Astrocyte (in vitro differentiated cells and primary cell): ENCODE data around the gene C21orf58. TPM values are rescaled to one million over a fixed set of nuclear protein-coding genes. Genes with fewer than 3 reads are reported as not detected.
A peak's percentile ranks its signal among the peaks of the same experiment; 100 is the strongest.

ENCODE experiments used
- DNase-seq: peaks from one replicate; pipeline ENCODE4 v3.0.0-alpha.2; 2010; ENCODE audit warnings: low read depth
- FAIRE-seq: peaks from 2 replicates; lab custom pipeline; 2011; peaks lifted over from hg19 to GRCh38; lab: Jason Lieb, UNC
- H2AFZ ChIP-seq: 2 replicates; pipeline ENCODE4 v1.6.0; 2012; ENCODE audit warnings: low read depth, low read length, inconsistent platforms
- H3K27ac ChIP-seq: 2 replicates; pipeline ENCODE4 v1.5.1; 2011; ENCODE audit warnings: low read depth, low read length, inconsistent platforms
- H3K27me3 ChIP-seq: 2 replicates; pipeline ENCODE4 v1.6.0; 2011; ENCODE audit warnings: low read length, inconsistent platforms; ENCODE audit not compliant: insufficient read depth
- H3K36me3 ChIP-seq: 2 replicates; pipeline ENCODE4 v1.5.1; 2011; ENCODE audit warnings: low read length, inconsistent platforms; ENCODE audit not compliant: insufficient read depth
- H3K4me1 ChIP-seq: 2 replicates; pipeline ENCODE4 v1.5.1; 2011; ENCODE audit warnings: low read length, inconsistent platforms; ENCODE audit not compliant: insufficient read depth
- H3K4me2 ChIP-seq: 2 replicates; pipeline ENCODE4 v1.6.0; 2012; ENCODE audit warnings: low read length, inconsistent platforms
- H3K4me3 ChIP-seq: 2 replicates; pipeline ENCODE4 v1.5.1; 2011; ENCODE audit warnings: low read depth, mild to moderate bottlenecking, low read length, inconsistent platforms; ENCODE audit not compliant: insufficient read depth
- H3K79me2 ChIP-seq: 2 replicates; pipeline ENCODE4 v1.6.0; 2012; ENCODE audit warnings: mild to moderate bottlenecking, low read length, inconsistent platforms; ENCODE audit not compliant: insufficient read depth
- H3K9ac ChIP-seq: 2 replicates; pipeline ENCODE4 v1.6.0; 2012; ENCODE audit warnings: mild to moderate bottlenecking, low read length, inconsistent platforms
- H3K9me3 ChIP-seq: 2 replicates; pipeline ENCODE4 v1.5.1; 2012; ENCODE audit warnings: low read depth, mild to moderate bottlenecking, low read length, inconsistent platforms; ENCODE audit not compliant: insufficient read depth
- H4K20me1 ChIP-seq: 2 replicates; pipeline ENCODE4 v1.6.0; 2012; ENCODE audit warnings: low read length, inconsistent platforms; ENCODE audit not compliant: insufficient read depth
- H3K27ac Mint-ChIP-seq: one replicate; pipeline ENCODE4 v1.8.0; 2021; ENCODE audit warnings: mild to moderate bottlenecking, mixed read lengths; ENCODE audit not compliant: unreplicated experiment
- H3K27me3 Mint-ChIP-seq: one replicate; pipeline ENCODE4 v1.8.0; 2021; ENCODE audit warnings: low read depth, mixed read lengths; ENCODE audit not compliant: unreplicated experiment
- H3K36me3 Mint-ChIP-seq: one replicate; pipeline ENCODE4 v1.8.0; 2021; ENCODE audit warnings: low read depth, mixed read lengths; ENCODE audit not compliant: unreplicated experiment
- H3K4me1 Mint-ChIP-seq: one replicate; pipeline ENCODE4 v1.8.0; 2021; ENCODE audit warnings: low read depth, mixed read lengths; ENCODE audit not compliant: unreplicated experiment
- H3K4me3 Mint-ChIP-seq: one replicate; pipeline ENCODE4 v1.8.0; 2021; ENCODE audit warnings: mild to moderate bottlenecking, moderate library complexity, mixed read lengths; ENCODE audit not compliant: unreplicated experiment
- H3K9me3 Mint-ChIP-seq: one replicate; pipeline ENCODE4 v1.8.0; 2021; ENCODE audit warnings: mild to moderate bottlenecking, mixed read lengths; ENCODE audit not compliant: unreplicated experiment
- EZH2 ChIP-seq: IDR thresholded peaks from 2 replicates; pipeline ENCODE4 v1.6.1; 2012; ENCODE audit warnings: mild to moderate bottlenecking, low read length, inconsistent platforms; ENCODE audit not compliant: insufficient read depth
- total RNA-seq: library from RNA; stranded (reverse); gene quantifications from 2 replicates; pipeline ENCODE4 v1.2.1, GENCODE V29; 2021
- TF ChIP-seq, protein P1 (sequence below): IDR thresholded peaks from 2 replicates; pipeline ENCODE4 v1.5.1; 2011; ENCODE audit warnings: low read depth, mild to moderate bottlenecking, inconsistent platforms, low read length, moderate library complexity; ENCODE audit not compliant: insufficient read depth

The C21orf58 gene
- total RNA-seq, 1 donor from 2014 or later = 3.2 TPM

DNA sequence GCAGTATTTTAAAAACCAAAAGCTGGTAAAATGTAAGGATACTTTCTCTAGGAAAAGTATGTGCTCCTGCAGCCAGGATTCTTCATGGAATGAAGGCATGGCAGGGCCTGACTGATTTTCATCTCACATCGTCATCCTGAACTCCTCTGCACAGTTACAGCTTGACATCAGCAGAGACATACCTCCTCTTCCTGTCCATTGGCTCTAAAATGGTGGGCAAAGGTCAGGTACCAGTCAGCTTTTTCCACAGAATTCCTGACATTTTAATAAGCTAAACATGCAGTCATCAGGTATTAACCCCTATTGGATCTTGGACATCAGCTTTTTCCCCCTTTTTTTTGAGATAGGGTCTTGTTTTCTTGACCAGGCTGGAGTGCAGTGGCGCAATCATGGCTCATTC is 6.1 kb upstream of the C21orf58 start:
- peaks cover 15% of the 10 kb centered on the region for H3K4me1 ChIP-seq
- no peak overlapping the region for H3K4me3 Mint-ChIP-seq
- no peak overlapping the region for H3K4me2 ChIP-seq
- no peaks in the 10 kb centered on the region for H3K9me3 Mint-ChIP-seq
- no peak overlapping the region for H3K27ac Mint-ChIP-seq
- H3K4me3 ChIP-seq = no peak overlapping the region
- no peaks in the 10 kb centered on the region for H3K27me3 ChIP-seq
- no peaks in the 10 kb centered on the region for H3K9me3 ChIP-seq
- peaks cover 26% of the 10 kb centered on the region for H4K20me1 ChIP-seq
- FAIRE-seq (no peak), DNase-seq (no peak)
- H3K27me3 Mint-ChIP-seq = no peaks in the 10 kb centered on the region
- peaks cover 4% of the 10 kb centered on the region for H3K4me1 Mint-ChIP-seq
- peaks cover 69% of the 10 kb centered on the region for H3K79me2 ChIP-seq
- peaks cover 27% of the 10 kb centered on the region for H3K36me3 ChIP-seq
- H3K27ac ChIP-seq = no peak overlapping the region
- peaks cover 7% of the 10 kb centered on the region for H3K36me3 Mint-ChIP-seq
- H2AFZ ChIP-seq = no peak overlapping the region
- TF ChIP-seq, protein P1, sequence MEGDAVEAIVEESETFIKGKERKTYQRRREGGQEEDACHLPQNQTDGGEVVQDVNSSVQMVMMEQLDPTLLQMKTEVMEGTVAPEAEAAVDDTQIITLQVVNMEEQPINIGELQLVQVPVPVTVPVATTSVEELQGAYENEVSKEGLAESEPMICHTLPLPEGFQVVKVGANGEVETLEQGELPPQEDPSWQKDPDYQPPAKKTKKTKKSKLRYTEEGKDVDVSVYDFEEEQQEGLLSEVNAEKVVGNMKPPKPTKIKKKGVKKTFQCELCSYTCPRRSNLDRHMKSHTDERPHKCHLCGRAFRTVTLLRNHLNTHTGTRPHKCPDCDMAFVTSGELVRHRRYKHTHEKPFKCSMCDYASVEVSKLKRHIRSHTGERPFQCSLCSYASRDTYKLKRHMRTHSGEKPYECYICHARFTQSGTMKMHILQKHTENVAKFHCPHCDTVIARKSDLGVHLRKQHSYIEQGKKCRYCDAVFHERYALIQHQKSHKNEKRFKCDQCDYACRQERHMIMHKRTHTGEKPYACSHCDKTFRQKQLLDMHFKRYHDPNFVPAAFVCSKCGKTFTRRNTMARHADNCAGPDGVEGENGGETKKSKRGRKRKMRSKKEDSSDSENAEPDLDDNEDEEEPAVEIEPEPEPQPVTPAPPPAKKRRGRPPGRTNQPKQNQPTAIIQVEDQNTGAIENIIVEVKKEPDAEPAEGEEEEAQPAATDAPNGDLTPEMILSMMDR = no peak
- TF ChIP-seq EZH2 = no peak
- no peak overlapping the region for H3K9ac ChIP-seq

DNA sequence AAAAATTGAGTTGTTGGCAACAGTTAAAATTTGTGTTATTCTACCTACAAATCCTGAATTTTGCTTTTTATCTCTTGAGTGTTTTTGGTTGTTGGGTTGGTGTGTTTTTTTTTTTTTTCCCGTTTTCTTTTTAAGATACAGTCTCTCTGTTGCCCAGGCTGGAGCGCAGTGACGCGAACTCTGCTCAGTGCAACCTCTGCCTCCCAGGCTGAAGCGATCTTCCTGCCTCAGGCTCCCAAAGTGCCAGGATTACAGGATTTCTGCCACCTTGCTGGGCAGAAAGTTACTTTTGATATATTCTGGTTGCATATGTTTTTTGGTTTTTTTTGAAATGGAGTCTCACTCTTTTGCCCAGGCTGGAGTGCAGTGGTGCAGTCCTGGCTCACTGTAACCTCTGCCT is 4.5 kb upstream of the C21orf58 start:
- H3K4me2 ChIP-seq = no peak overlapping the region
- H3K36me3 ChIP-seq = peaks cover 22% of the 10 kb centered on the region
- H3K27ac ChIP-seq = no peak overlapping the region
- H3K9ac ChIP-seq = no peak overlapping the region
- Mint-ChIP-seq H3K27ac (peak overlapping the region; percentile 34), H3K4me3 (no peak overlapping the region), H3K36me3 (peaks cover 6% of the 10 kb centered on the region), H3K4me1 (peaks cover 4% of the 10 kb centered on the region), H3K9me3 (no peaks in the 10 kb centered on the region), H3K27me3 (no peaks in the 10 kb centered on the region)
- no peak overlapping the region for H3K4me3 ChIP-seq
- no peak for TF ChIP-seq EZH2
- FAIRE-seq = no peak
- no peak for DNase-seq
- H3K79me2 ChIP-seq = peaks cover 70% of the 10 kb centered on the region
- no peaks in the 10 kb centered on the region for H3K27me3 ChIP-seq
- peaks cover 15% of the 10 kb centered on the region for H3K4me1 ChIP-seq
- peaks cover 19% of the 10 kb centered on the region for H4K20me1 ChIP-seq
- no peaks in the 10 kb centered on the region for H3K9me3 ChIP-seq
- H2AFZ ChIP-seq = no peak overlapping the region

DNA sequence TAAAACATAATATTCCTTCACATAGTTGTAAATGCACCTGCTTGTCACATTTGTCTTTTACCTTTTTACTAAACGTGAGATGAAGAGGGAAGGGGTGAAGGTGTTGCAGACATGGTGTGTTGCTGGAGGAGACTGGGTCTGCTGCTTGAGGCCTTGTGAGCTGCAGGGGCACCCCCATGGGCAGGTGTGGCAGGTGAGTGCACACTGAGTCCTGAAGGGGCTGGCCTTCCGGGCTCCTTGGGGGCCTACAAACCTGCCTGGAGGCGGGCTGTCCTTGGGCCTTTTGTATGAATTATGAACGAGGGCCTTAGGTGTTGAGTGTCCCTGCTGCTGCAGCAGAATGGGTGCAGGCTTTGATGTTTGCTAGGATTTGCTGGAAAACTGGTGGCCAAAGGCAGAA is 4.0 kb upstream of the C21orf58 start:
- Histone ChIP-seq H3K27ac (no peak overlapping the region), H3K4me2 (no peak overlapping the region), H3K4me1 (peaks cover 17% of the 10 kb centered on the region), H4K20me1 (peaks cover 19% of the 10 kb centered on the region), H2AFZ (no peak overlapping the region), H3K9ac (no peak overlapping the region), H3K4me3 (no peak overlapping the region), H3K9me3 (no peaks in the 10 kb centered on the region), H3K36me3 (peaks cover 22% of the 10 kb centered on the region), H3K27me3 (no peaks in the 10 kb centered on the region), H3K79me2 (peaks cover 74% of the 10 kb centered on the region)
- no peaks in the 10 kb centered on the region for H3K9me3 Mint-ChIP-seq
- H3K27me3 Mint-ChIP-seq = no peaks in the 10 kb centered on the region
- no peak overlapping the region for H3K27ac Mint-ChIP-seq
- no peak for DNase-seq
- no peak for FAIRE-seq
- no peak overlapping the region for H3K4me3 Mint-ChIP-seq
- H3K36me3 Mint-ChIP-seq = peaks cover 6% of the 10 kb centered on the region
- TF ChIP-seq EZH2 = no peak
- TF ChIP-seq, protein P1 = no peak
- H3K4me1 Mint-ChIP-seq = peaks cover 4% of the 10 kb centered on the region
